GM19372 (cell line): ENCODE measurements around the gene UST.
A peak's percentile ranks its signal among the peaks of the same experiment; 100 is the strongest.
"Not testable (repeated sequence)": the region's sequence is repeated elsewhere in the genome, so short reads cannot be mapped to it uniquely, and the experiment has no call there.

ENCODE experiments used
- ATAC-seq: cut with Tn5 transposase; IDR thresholded peaks from one replicate; pipeline ENCODE4 v1.9.1; 2021; ENCODE audit warnings: mild to moderate bottlenecking, low read depth, moderate library complexity; ENCODE audit not compliant: unreplicated experiment

UST gene

DNA sequence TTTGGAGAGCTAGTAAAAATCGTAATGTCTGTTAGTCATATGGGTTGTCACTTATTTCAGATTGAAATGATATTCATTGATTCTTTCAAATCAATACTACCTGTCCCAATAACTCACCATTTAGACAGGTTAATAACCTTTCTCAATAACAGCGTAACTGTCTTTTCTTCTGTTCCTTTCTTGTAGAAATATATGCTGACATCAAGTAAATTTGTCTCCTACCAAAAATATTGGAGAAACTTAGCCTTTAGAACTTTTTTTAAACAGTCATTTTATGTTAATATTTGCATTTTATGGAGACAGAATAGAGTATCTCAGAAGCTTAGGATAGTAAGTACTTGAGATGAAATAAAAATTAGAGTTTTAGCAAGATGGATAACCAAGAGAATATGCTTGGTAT, 278.2 kb downstream of the UST start:
- ATAC-seq = no peak

GRCh38 chr6:149026530-149026942, 279.7 kb downstream of the UST start:
- no peak for ATAC-seq

DNA sequence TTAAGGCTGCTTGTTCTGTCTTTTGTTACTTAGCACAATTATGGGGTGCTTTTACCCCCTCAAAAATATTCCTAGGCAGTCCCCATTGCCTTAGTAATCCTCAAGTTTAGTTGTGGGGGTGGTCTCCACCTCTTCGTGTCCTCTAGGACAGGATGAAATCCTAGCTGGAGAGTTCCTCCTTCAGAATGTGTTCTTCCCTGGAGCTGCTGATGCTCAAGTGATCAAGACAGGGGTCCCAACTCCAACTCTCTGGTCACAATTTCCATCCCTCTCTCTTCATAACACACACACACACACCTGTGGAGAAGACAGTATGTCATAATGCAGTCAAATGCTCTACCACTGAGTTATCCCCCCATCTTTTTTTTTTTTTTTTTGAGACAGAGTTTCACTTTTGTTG, 280.7 kb downstream of the UST start:
- no peak for ATAC-seq

DNA sequence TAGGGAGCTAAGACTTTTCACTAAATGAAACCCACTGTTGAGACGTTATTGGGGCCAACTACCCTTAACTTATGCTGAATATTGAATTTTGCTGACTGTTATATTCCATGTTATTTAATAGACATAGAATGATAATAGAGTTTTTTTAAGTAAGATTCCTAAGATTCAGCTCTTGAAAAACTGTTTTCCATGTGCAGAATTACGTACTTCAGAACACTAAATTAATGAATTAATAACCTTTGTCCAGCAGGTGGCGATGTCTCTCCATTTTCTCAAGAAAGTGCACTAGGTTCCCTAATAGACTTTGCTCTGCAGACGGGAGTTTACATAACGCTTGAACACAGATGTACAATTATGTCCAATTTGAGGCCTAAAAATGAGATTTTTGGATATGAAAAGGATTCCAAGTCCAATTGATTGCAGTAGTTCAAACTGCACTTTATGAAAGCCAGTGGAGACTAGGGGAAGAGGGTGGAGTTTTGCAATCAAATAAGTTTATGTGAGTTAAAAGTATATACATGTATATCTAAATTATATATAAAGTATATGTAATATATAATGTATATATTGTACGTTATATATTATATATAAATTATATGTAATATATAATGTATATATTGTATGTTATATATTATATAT, 282.1 kb downstream of the UST start:
- no peak for ATAC-seq

GRCh38 chr6:149031201-149031858, 284.5 kb downstream of the UST start:
- no peak for ATAC-seq

DNA sequence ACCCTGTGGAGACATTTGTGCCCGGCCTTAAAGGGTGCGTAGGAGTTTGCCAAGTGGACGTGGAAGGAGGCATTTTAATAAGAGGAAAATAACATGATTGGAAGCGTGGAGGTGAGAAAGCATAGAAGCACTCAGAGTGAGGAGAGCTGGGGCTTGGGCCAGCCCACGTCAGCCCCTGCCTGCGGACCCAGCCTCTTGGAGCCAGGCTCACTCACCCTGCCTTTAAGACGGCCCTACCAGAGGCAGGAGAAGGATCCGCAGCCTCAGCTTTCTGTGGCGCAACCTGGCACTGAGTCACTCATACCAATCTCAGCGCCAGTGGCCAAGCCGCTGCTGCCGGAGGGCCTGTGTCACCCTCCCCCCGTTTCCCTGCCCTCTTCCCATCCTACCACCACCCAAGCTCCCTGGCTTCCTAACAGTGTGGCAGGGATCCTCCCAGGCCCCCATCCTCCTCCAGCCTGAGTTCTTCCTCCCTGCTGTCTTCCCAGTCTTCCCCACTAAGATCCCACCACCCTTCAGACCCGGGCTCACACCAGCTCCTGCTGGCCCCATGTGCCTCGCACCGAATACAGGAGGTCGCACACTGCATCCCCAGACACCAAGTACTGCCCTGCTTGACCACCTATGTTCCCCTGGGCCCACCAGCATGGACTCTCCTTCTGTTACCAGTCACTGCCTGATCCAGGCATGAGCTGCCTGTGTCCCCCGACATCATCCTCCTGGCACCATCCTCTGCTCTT, 285.2 kb downstream of the UST start:
- peak; percentile 14 for ATAC-seq

- peak; percentile 79 for ATAC-seq
These were observed 286.0 kb downstream of the UST start for GRCh38 chr6:149032599-149033405.

GRCh38 chr6:149033454-149033853, 286.6 kb downstream of the UST start:
- no peak for ATAC-seq

DNA sequence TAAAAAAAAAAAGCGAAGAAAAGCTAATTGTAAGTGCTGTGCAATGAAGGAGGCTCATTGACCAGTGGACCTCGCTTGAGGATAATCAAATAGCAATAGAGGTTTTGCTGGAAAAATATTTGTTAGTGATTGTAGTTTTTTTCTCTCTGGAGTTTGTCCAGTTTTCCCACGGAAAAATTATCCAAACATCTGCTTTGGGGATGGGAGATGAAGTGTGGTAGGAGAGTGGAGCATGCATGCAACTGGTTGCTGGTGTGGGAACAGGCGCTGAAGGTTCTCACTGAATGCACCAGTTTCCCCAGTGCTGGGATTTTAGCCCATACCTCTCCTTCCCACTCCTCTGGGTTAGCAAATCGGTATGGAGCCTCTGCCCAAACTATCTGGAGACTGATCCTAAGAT, 288.9 kb downstream of the UST start:
- ATAC-seq = no peak

DNA sequence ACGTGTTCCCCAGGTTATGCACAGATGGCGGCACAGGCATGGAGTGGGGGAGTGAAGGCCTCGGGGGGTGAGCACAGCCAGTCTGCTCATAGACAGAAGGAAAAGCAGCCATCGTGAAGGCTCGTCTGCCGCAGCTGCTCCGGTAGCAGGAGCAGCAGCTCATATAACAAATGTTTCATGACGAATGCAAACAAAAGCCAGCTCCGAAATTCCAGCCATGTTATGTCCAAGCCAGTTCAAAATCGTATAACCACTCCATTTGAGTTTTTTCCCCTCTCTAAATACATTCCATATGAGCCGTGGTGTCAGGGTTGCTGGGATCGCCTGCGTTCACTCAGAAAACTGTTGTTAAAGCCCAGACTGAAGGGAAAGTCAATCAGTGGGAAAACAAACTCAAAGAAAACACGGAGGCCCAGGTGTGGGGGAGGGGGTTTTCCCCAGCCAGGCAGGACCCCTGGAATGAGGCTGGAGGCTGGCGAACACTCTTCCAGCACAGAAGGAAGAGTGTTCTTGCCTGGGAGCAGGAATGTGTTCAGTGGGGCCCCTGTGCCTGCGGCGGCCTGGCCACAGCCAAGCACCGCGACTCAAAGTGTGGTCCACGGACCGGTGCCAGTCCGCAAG, 290.3 kb downstream of the UST start:
- ATAC-seq = no peak

GRCh38 chr6:149039025-149039424, 292.2 kb downstream of the UST start:
- not testable (repeated sequence) for ATAC-seq

DNA sequence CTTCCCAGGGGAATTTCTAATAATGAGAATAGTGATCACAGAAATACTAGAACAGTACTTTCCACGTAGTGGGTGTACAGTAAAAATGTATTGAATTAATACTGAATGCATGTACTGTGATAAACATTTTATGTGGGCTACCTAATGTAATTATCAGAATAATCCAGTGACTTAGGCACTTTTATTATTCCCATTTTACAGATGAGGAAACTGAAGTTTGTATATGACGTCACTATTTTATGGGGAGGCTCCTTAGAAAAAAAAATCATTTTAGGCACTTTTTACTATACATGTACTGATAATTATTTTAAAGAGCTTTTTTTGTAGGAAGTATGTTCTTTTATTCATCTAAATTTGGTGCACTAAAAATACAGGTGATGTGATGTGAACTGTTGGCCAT, 295.1 kb downstream of the UST start:
- no peak for ATAC-seq

DNA sequence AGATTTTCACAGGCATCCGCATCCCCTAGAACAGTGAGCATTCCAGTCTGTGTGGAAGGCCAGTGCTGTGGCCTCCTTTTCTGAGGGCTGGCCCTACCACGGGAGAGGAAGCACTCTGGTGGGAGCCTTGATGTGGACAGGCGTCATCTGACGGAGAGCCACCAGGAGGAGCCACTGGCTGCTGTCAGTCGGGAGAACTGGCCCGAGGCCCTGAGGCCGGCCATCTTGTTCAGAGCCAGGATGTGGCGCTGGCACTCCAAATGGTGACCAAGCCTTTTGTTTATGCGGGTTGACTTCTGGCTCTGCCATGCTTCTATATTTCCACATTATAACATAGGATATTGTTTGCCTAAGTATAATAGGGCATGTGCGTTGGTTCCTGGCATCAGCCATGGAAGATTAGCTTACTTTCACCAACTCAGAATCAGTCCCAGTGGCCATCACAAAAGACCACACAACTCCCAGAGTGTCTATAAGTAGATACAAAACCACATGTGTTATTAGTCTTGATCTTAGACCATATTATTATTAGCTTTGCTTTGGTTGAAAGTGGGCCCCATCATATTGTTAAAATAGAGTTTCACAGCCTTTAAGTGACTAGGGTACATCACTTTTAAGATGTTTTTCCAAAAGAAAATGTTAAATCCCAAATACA, 296.8 kb downstream of the UST start:
- ATAC-seq = no peak

DNA sequence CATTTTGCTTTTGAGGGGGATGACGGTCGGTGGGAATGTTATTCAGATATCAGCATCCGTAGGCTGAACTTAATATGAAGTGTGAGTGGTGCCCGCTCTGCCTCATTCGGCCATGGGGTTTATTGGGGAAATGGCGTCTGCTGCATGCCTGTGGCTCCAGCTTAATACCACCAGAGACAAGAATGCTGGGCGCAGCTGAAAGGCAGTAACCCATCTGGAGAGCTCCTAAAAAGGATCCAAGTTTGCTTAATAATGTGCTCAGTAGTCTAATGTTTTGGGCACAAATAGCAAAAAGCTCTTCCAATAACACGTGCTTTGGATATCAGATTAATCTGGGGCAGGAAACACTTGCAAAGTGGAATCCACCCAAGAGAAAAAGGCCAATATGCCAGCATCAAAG, 297.7 kb downstream of the UST start:
- no peak for ATAC-seq

GRCh38 chr6:149045404-149045803, 298.6 kb downstream of the UST start:
- peak; percentile 69 for ATAC-seq

DNA sequence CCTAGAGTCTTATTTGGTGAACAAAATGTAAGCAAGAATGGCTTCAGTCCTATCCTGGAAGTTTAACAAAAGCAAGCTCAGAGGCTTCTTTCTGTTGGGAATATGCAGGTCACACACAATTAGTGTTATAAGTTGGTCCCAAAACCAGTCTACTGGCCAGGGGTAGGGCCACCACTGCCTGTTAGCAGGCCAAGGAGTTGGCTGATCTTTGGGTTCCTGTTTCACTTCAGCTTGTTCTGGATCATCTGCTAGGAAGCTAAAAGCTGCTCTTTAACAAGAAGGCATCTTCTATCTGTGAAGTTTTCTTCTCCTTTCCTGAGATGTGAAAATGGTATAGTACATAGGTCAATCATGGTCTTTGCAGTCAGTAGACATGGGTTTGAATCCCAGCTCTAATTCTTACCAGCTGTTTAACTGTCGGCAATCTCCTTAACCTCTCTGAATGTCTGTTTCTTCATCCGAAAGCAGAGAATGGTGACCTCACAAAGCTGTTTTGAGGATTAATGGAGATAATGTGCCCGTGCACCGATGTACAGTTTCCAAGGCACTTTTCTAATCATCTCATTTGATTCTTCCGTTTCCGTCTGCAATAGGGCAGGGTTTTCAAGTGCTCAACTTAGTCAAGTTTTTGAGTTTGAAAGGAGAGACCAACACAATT, 299.5 kb downstream of the UST start:
- ATAC-seq = no peak

DNA sequence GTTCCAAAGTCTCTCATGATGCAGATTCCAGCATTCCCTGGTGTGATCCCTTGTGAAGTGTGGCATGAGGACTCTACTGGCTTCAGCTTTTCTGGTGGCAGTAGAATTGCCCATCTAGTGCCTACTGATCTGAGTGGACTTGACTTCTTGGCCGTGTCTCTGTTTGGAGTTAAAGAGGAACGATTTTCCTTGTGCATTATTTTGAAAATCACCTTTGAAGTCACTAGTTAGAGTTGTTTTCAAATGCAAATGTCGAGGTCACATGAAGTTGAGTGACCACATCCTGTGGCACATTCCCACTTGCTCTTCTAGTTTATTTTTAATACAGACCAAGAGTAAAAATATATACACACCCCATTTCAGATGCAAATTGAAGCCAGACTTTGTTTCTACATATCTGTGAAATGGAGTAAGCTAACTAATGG, 300.0 kb downstream of the UST start:
- ATAC-seq = no peak

DNA sequence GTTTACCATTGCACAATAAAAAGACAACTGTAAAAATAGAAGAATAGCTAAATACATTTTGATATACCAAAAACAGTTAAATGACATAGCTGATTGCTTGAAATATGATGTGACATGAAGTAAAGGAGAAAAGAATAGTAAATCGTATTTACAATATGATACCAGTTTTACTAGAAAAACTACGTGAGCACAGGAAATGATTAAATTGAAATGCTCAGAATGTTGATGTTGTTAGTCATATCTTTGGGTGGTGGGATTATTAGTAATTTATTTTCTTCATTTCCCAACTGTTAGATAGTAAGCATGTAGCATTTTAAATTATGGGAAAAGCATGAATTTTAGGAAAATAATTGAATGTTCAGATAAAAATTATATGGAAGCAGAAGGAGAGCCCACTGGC, 302.4 kb downstream of the UST start:
- ATAC-seq = no peak

DNA sequence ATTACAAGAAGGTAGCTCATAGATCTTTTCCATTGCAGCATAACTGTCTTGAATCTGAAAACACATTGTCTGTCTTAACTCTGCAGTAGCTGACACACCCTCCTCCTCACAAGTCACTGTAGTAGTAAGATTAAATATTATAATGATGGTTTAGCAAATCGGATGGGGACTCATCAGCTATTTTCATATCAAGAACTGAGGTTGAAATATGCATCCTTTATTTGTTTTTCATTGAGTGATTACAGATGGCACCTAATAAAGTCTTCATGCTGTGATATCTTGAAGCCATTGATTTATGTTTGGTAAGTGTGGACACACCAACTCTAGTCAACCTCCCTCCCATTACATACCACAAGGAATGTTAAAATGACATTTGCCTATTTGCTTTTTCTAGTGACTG, 303.3 kb downstream of the UST start:
- no peak for ATAC-seq
